Measurements from ENCODE around the gene CASKIN2. TPM values are rescaled to one million over a fixed set of nuclear protein-coding genes. Genes with fewer than 3 reads are reported as not detected.

CASKIN2 gene
- total and polyA plus RNA-seq, 10 of the 15 experiments (the other 5 are each of a cell fraction or from before 2014, with no cell fraction given) = 0.02 to 2.7 (median 0.44) TPM; not detected in 1

GRCh38 chr17:75481194-75482068 is 33.9 kb downstream of the CASKIN2 start:
- POLR2A ChIA-PET = no interaction called here

DNA sequence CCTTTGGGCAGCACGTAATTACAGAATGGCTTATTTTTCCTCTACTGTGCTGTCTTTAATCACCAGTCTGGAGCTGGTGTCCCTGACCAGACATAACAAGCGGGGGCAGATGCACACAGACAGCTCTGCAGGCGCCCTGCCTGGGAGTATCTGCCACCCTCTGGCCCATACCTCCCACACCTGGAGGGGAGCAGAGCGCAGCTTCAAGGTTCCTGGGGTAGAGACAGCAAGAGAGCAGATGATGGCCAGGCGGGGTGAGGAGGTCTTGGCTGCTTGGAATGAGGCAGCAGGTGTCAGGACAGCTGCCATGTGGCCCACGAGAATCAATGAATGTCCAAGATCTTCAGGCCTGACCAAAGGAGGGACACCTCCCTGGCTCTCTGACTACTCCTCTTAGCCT is 35.1 kb downstream of the CASKIN2 start:
- no peaks in the 10 kb centered on the region for H4K20me1 ChIP-seq (ENCODE audit: control insufficient read depth, insufficient read depth)
- 54% methylated on average over 6 of the region's 6 CpGs for WGBS (ENCODE audit: insufficient coverage, insufficient replicate concordance, low lambda C conversion rate, missing lambda C conversion rate)
- no peaks in the 10 kb centered on the region for H3K4me1 ChIP-seq (ENCODE audit: control insufficient read depth, insufficient read depth, low read length)
- H3K36me3 ChIP-seq (ENCODE audit: control insufficient read depth in 2 of 2, insufficient read depth in 2 of 2, low read length in 1 of 2) = peaks cover 3% of the 10 kb centered on the region in 2 experiments; a peak in 3 of 4 replicates
- TF ChIP-seq SKIL (IDR thresholded peaks at IDR 0.05; ENCODE audit: low read depth, poor library complexity, severe bottlenecking) (no peak), ESRRA (IDR thresholded peaks at IDR 0.05; ENCODE audit: low read length) (no peak), SPI1 (IDR thresholded peaks at IDR 0.05; ENCODE audit: borderline replicate concordance, insufficient read depth, low read depth, low read length) (no peak), SMARCA5 (IDR thresholded peaks at IDR 0.05) (no peak)
- ChIA-PET CTCF (no interaction called here), RAD21 (ENCODE audit: unreplicated experiment) (no interaction called here), POLR2A (no interaction called here), SMC1A (ENCODE audit: uncharacterized antibody, unreplicated experiment) (interaction anchor here (0.8 kb wide), 1 partner anchor 58 kb away, joined by 3 read pairs; no protein-coding TSS in a partner anchor)
- no peak overlapping the region for H3K4me2 ChIP-seq (ENCODE audit: control insufficient read depth, insufficient read depth)
- H2AFZ ChIP-seq (ENCODE audit: control insufficient read depth, low read depth, low read length) = no peak overlapping the region
- no peak overlapping the region for H3K27ac ChIP-seq (ENCODE audit: control insufficient read depth, insufficient read depth)
- no peaks in the 10 kb centered on the region for H3K79me2 ChIP-seq (ENCODE audit: control insufficient read depth, insufficient read depth, low read length)
- no peak overlapping the region for H3K9ac ChIP-seq (ENCODE audit: control insufficient read depth, insufficient read depth, low read length)
- intact Hi-C loops (cut with micrococcal nuclease; ENCODE audit: unreplicated experiment) = no loop called here
- FAIRE-seq = no peak
- no peaks in the 10 kb centered on the region for H3K27me3 ChIP-seq (replicated peaks in 1 of 2; ENCODE audit: control insufficient read depth in 2 of 2, insufficient read depth in 2 of 2, low read length in 1 of 2)
- no TSS peak for BruUV-seq (replicated peaks)
- no peak for DNase-seq (ENCODE audit: low read depth, low spot score)
- ATAC-seq = no peak
- H3K4me3 ChIP-seq = no peak overlapping the region
- in situ Hi-C loops (cut with MboI) = no loop called here
- no peaks in the 10 kb centered on the region for H3K9me3 ChIP-seq (replicated peaks; ENCODE audit: control insufficient read depth, insufficient read depth, low read length)

More at GRCh38 chr17:75481194-75482068, 33.9 kb downstream of the CASKIN2 start:
- H3K4me2 ChIP-seq (ENCODE audit: control insufficient read depth, insufficient read depth) = no peak overlapping the region
- H4K20me1 ChIP-seq (ENCODE audit: control insufficient read depth, insufficient read depth) = no peaks in the 10 kb centered on the region
- H3K27ac ChIP-seq (ENCODE audit: control insufficient read depth, insufficient read depth) = no peak overlapping the region
- ChIA-PET CTCF (interaction anchor here (0.7 to 1.1 kb wide), 3 partner anchors 120 to 269 kb away, joined by 3 to 4 read pairs (median 4); partner anchors contain the start of gene SLC25A19), SMC1A (ENCODE audit: uncharacterized antibody, unreplicated experiment) (no interaction called here), RAD21 (ENCODE audit: unreplicated experiment) (no interaction called here)
- no peaks in the 10 kb centered on the region for H3K27me3 ChIP-seq (replicated peaks in 1 of 2; ENCODE audit: control insufficient read depth in 2 of 2, insufficient read depth in 2 of 2, low read length in 1 of 2)
- peaks cover 2 to 3% of the 10 kb centered on the region in 2 experiments; a peak in 3 of 4 replicates for H3K36me3 ChIP-seq (ENCODE audit: control insufficient read depth in 2 of 2, insufficient read depth in 2 of 2, low read length in 1 of 2)
- WGBS (ENCODE audit: insufficient coverage, insufficient replicate concordance, low lambda C conversion rate, missing lambda C conversion rate) = 89% methylated on average over 13 of the region's 13 CpGs
- H3K4me1 ChIP-seq (ENCODE audit: control insufficient read depth, insufficient read depth, low read length) = no peaks in the 10 kb centered on the region
- no peaks in the 10 kb centered on the region for H3K79me2 ChIP-seq (ENCODE audit: control insufficient read depth, insufficient read depth, low read length)
- DNase-seq (ENCODE audit: low read depth, low spot score) (no peak), FAIRE-seq (no peak), ATAC-seq (no peak)
- TF ChIP-seq ZBED1 (IDR thresholded peaks at IDR 0.05; ENCODE audit: borderline replicate concordance) (no peak), EP300 (IDR thresholded peaks at IDR 0.05; ENCODE audit: borderline replicate concordance in 1 of 2, control insufficient read depth in 1 of 2, low read depth in 2 of 2, low read length in 2 of 2) (no peak), SIX5 (IDR thresholded peaks at IDR 0.05; ENCODE audit: low read depth, low read length, severe bottlenecking) (no peak), WRNIP1 (IDR thresholded peaks at IDR 0.05; ENCODE audit: borderline replicate concordance, low read depth, low read length) (no peak), CREM (IDR thresholded peaks at IDR 0.05; ENCODE audit: low read depth) (no peak), ZNF207 (IDR thresholded peaks at IDR 0.05; ENCODE audit: borderline replicate concordance) (no peak), GABPA (IDR thresholded peaks at IDR 0.05; ENCODE audit: low read depth) (no peak), CEBPB (IDR thresholded peaks at IDR 0.05; ENCODE audit: borderline replicate concordance in 1 of 2, low read depth in 2 of 2, low read length in 2 of 2) (no peak), STAT3 (IDR thresholded peaks at IDR 0.05; ENCODE audit: low read depth, low read length) (no peak)
- no peak overlapping the region for H3K9ac ChIP-seq (ENCODE audit: control insufficient read depth, insufficient read depth, low read length)
- in situ Hi-C loops (cut with MboI) (no loop called here), intact Hi-C loops (cut with micrococcal nuclease; ENCODE audit: unreplicated experiment) (no loop called here)
- BruUV-seq (replicated peaks) = no TSS peak
- H3K4me3 ChIP-seq = no peak overlapping the region
- no peak overlapping the region for H2AFZ ChIP-seq (ENCODE audit: control insufficient read depth, low read depth, low read length)
- no peaks in the 10 kb centered on the region for H3K9me3 ChIP-seq (replicated peaks; ENCODE audit: control insufficient read depth, insufficient read depth, low read length)

Data from GM12878 (cell line).